ENCODE results near the gene FSTL1.

The FSTL1 gene

DNA sequence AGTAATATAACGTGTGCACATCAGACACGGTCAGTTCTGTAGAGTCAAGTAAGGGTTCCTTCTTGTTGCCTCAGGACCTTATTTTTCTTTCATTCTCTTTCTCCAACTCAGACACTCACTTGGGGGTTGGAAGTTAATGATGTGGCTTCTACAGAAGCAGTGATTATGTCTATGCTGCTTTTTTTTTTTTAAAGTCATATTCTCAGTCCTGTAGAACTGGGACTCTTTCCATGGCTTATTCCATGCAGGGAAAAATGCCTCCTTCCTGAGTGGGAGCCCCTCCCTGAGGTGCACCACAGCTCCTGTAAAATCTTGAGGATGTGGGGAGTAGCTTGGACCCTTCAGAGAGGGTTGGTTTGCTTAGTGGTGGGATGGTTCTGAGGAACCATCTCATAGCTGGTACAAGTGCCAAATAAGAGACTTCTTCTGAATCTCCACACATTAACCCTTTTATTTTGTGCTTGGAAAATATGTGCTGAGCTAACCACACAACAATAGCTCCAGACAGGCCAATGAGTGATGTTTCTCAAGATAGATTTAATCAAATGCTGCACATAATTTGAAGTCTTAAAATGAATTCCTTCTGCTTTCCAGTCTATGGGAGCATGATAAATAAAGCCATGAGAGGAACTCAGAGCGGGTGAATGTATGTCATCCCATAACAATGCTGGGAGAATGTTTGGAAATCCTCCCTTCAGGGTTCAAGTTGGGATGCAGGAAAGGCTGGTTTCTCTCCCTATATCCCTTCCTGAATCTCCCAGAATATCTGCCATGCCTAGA, 23.3 kb upstream of the FSTL1 start:
- no peak for DNase-seq (ENCODE audit: low read depth)
- H3K4me3 ChIP-seq (ENCODE audit: low read depth, low read length): no peak overlapping the region
- TF ChIP-seq, protein P1, sequence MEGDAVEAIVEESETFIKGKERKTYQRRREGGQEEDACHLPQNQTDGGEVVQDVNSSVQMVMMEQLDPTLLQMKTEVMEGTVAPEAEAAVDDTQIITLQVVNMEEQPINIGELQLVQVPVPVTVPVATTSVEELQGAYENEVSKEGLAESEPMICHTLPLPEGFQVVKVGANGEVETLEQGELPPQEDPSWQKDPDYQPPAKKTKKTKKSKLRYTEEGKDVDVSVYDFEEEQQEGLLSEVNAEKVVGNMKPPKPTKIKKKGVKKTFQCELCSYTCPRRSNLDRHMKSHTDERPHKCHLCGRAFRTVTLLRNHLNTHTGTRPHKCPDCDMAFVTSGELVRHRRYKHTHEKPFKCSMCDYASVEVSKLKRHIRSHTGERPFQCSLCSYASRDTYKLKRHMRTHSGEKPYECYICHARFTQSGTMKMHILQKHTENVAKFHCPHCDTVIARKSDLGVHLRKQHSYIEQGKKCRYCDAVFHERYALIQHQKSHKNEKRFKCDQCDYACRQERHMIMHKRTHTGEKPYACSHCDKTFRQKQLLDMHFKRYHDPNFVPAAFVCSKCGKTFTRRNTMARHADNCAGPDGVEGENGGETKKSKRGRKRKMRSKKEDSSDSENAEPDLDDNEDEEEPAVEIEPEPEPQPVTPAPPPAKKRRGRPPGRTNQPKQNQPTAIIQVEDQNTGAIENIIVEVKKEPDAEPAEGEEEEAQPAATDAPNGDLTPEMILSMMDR (IDR thresholded peaks at IDR 0.05; ENCODE audit: low read depth, low read length, missing control alignments): no peak

DNA sequence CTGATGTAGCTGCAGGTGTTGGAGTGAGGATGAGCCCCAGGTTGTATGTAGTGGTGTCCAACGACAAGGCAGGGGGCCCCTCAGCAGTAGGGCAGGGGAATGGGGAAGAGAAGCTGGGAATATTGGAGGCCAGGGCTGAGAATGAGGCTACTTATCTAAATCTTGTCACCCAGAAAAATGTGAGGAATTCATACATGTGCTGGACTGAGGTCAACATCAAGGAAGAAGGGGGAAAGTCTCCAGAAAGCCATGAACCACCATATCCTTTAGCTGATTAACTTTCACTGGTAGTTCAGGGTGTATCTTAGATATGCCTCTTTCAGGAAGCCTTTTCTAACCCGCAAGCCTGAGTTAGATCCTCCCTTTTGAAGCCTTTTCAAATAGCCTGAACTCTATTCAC, 22.6 kb upstream of the FSTL1 start:
- TF ChIP-seq, protein P1 (IDR thresholded peaks at IDR 0.05; ENCODE audit: low read depth, low read length, missing control alignments): no peak
- no peak overlapping the region for H3K4me3 ChIP-seq (ENCODE audit: low read depth, low read length)
- DNase-seq (ENCODE audit: low read depth): no peak

GRCh38 chr3:120472121-120472844, 21.5 kb upstream of the FSTL1 start:
- TF ChIP-seq, protein P1 (IDR thresholded peaks at IDR 0.05; ENCODE audit: low read depth, low read length, missing control alignments): no peak
- no peak for DNase-seq (ENCODE audit: low read depth)
- no peak overlapping the region for H3K4me3 ChIP-seq (ENCODE audit: low read depth, low read length)

DNA sequence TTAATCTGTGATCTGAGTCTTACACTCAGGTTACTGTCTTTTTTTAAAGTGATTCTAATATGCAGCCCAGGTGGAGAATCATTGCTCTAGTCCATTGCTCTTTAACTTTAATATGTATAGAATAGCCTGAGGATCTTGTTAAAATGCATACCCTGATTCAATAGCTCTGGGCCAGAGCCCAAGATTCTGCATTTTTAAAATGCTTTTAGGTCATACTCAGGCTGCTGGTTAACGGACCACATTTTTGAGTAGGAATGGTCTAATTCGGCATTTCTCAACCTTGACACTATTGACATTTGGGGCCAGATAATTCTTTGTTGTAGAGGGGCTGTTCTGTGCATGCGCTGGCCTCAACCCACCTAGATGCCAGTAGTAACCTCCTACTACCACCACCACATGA, 20.9 kb upstream of the FSTL1 start:
- TF ChIP-seq, protein P1 (IDR thresholded peaks at IDR 0.05; ENCODE audit: low read depth, low read length, missing control alignments): no peak
- H3K4me3 ChIP-seq (ENCODE audit: low read depth, low read length): no peak overlapping the region
- no peak for DNase-seq (ENCODE audit: low read depth)

- TF ChIP-seq, protein P1 (IDR thresholded peaks at IDR 0.05; ENCODE audit: low read depth, low read length, missing control alignments): no peak
- DNase-seq (ENCODE audit: low read depth): no peak
- H3K4me3 ChIP-seq (ENCODE audit: low read depth, low read length): no peak overlapping the region
Measured at GRCh38 chr3:120470870-120471269, 20.1 kb upstream of the FSTL1 start.

GRCh38 chr3:120469882-120470301, 19.1 kb upstream of the FSTL1 start:
- TF ChIP-seq, protein P1 (IDR thresholded peaks at IDR 0.05; ENCODE audit: low read depth, low read length, missing control alignments): no peak
- no peak overlapping the region for H3K4me3 ChIP-seq (ENCODE audit: low read depth, low read length)
- no peak for DNase-seq (ENCODE audit: low read depth)

Data from GM12864 (cell line).